Eye (tissue), 1 donor: ENCODE data around the gene MTMR8.

ENCODE experiments used
- DNase-seq: peaks from one replicate; pipeline ENCODE4 v3.0.0-alpha.2; 2015

MTMR8 gene

GRCh38 chrX:64291123-64291522 lies 104.1 kb downstream of the MTMR8 start:
- DNase-seq: no peak

- no peak for DNase-seq
Measured at GRCh38 chrX:64265265-64265664, 130.0 kb downstream of the MTMR8 start.

GRCh38 chrX:64230123-64230970 lies 164.9 kb downstream of the MTMR8 start, which contains the start of gene ASB12:
Gene ASB12, minus strand, starts transcription at chrX:64230607. Its CDS starts 4,957 bp downstream, at chrX:64225650.
- DNase-seq: no peak

- no peak for DNase-seq
Measured at GRCh38 chrX:64229154-64229553, 166.1 kb downstream of the MTMR8 start.
